HEK293 (cell line): ENCODE measurements around the gene DENND1A.
A peak's percentile ranks its signal among the peaks of the same experiment; 100 is the strongest.

ENCODE experiments used
- CTCF ChIA-PET: fragments of 350-600 bp; formaldehyde crosslinking; extraction: SDS; loops from one replicate; lab custom pipeline; 2021; ENCODE audit warnings: antibody characterized with exemption; lab: Yijun Ruan, JAX
- POLR2A ChIA-PET: fragments of 300-600 bp; formaldehyde crosslinking; extraction: SDS; loops from one replicate; lab custom pipeline; 2020; ENCODE audit warnings: antibody characterized with exemption, inconsistent platforms; lab: Yijun Ruan, JAX
- H3K27ac ChIP-seq: fragments of 200-500 bp; sonication (Bioruptor generic); 2 replicates; pipeline ENCODE4 v1.5.1; 2014; ENCODE audit warnings: low read depth, low read length, control low read depth, inconsistent platforms; ENCODE audit errors: extremely low read depth
- H3K36me3 ChIP-seq, 2 experiments: fragments of 200-500 bp in 1 of 2; sonication (Bioruptor generic) in 1 of 2; 1 replicate in 1 of 2; 2 replicates in 1 of 2; pipeline ENCODE4 v1.5.1; 2014 to 2017; ENCODE audit warnings: inconsistent platforms in 2 of 2, low read length in 2 of 2; ENCODE audit not compliant: control insufficient read depth in 2 of 2, insufficient read depth in 1 of 2
- H3K4me1 ChIP-seq: fragments of 200-500 bp; sonication (Bioruptor generic); 2 replicates; pipeline ENCODE4 v1.5.1; 2014; ENCODE audit warnings: mild to moderate bottlenecking, low read length, inconsistent platforms; ENCODE audit not compliant: control insufficient read depth, insufficient read depth
- H3K4me3 ChIP-seq: 2 replicates; pipeline ENCODE4 v1.5.1; 2011; ENCODE audit warnings: low read depth, mild to moderate bottlenecking, control low read depth, low read length, moderate library complexity
- H3K9me3 ChIP-seq: fragments of 200-500 bp; sonication (Bioruptor generic); 2 replicates; pipeline ENCODE4 v1.5.1; 2014; ENCODE audit warnings: low read depth, low read length, inconsistent platforms; ENCODE audit not compliant: control insufficient read depth, insufficient read depth
- GLIS1 ChIP-seq: fragments of 450-650 bp; formaldehyde crosslinking; IDR thresholded peaks from 2 replicates; pipeline ENCODE4 v1.5.1; 2016; ENCODE audit warnings: missing biosample characterization, missing genetic modification characterization
- INSM2 ChIP-seq: fragments of 450-650 bp; formaldehyde crosslinking; IDR thresholded peaks from 2 replicates; pipeline ENCODE4 v1.5.1; 2016; ENCODE audit warnings: missing biosample characterization, missing genetic modification characterization
- PRDM1 ChIP-seq: fragments of 450-650 bp; formaldehyde crosslinking; IDR thresholded peaks from 2 replicates; pipeline ENCODE4; 2016; ENCODE audit warnings: missing biosample characterization, missing genetic modification characterization
- RBAK ChIP-seq: fragments of 450-650 bp; formaldehyde crosslinking; IDR thresholded peaks from 2 replicates; pipeline ENCODE4 v1.5.1; 2016; ENCODE audit warnings: missing biosample characterization, missing genetic modification characterization
- REST ChIP-seq: fragments of 450-650 bp; formaldehyde crosslinking; IDR thresholded peaks from 2 replicates; pipeline ENCODE4 v1.5.1; 2016; ENCODE audit warnings: missing biosample characterization, missing genetic modification characterization
- SP2 ChIP-seq: fragments of 450-650 bp; formaldehyde crosslinking; IDR thresholded peaks from 2 replicates; pipeline ENCODE4 v1.5.1; 2016; ENCODE audit warnings: missing biosample characterization, missing genetic modification characterization
- ZBTB7A ChIP-seq: fragments of 450-650 bp; formaldehyde crosslinking; IDR thresholded peaks from 2 replicates; pipeline ENCODE4 v1.5.1; 2016; ENCODE audit warnings: low read depth, missing biosample characterization, missing genetic modification characterization
- ZFHX2 ChIP-seq: fragments of 450-650 bp; formaldehyde crosslinking; conservative IDR thresholded peaks from 2 replicates; pipeline ENCODE4 v1.5.1; 2016; ENCODE audit warnings: missing biosample characterization, missing genetic modification characterization
- ZNF10 ChIP-seq: fragments of 450-650 bp; formaldehyde crosslinking; IDR thresholded peaks from 2 replicates; pipeline ENCODE4 v1.5.1; 2017; ENCODE audit warnings: missing biosample characterization, missing genetic modification characterization
- ZNF140 ChIP-seq: fragments of 450-650 bp; formaldehyde crosslinking; IDR thresholded peaks from 2 replicates; pipeline ENCODE4 v1.5.1; 2016; ENCODE audit warnings: missing biosample characterization, missing genetic modification characterization
- ZNF184 ChIP-seq: fragments of 450-650 bp; IDR thresholded peaks from 2 replicates; pipeline ENCODE4 v1.5.1; 2018; ENCODE audit warnings: missing biosample characterization, mild to moderate bottlenecking, missing genetic modification characterization
- ZNF221 ChIP-seq: fragments of 450-650 bp; formaldehyde crosslinking; IDR thresholded peaks from 2 replicates; pipeline ENCODE4 v1.5.1; 2017; ENCODE audit warnings: missing biosample characterization, missing genetic modification characterization, borderline replicate concordance
- ZNF24 ChIP-seq: fragments of 450-650 bp; formaldehyde crosslinking; IDR thresholded peaks from 2 replicates; pipeline ENCODE4 v1.5.1; 2016; ENCODE audit warnings: missing biosample characterization, missing genetic modification characterization
- ZNF280D ChIP-seq: fragments of 450-650 bp; formaldehyde crosslinking; IDR thresholded peaks from 2 replicates; pipeline ENCODE4 v1.5.1; 2016; ENCODE audit warnings: missing biosample characterization, missing genetic modification characterization
- ZNF596 ChIP-seq: fragments of 450-650 bp; IDR thresholded peaks from 2 replicates; pipeline ENCODE4 v1.5.0; 2018; ENCODE audit warnings: missing biosample characterization, mild to moderate bottlenecking, missing genetic modification characterization, moderate library complexity
- ZNF639 ChIP-seq: fragments of 450-650 bp; formaldehyde crosslinking; IDR thresholded peaks from 2 replicates; pipeline ENCODE4 v1.5.1; 2016; ENCODE audit warnings: missing biosample characterization, missing genetic modification characterization
- ZNF747 ChIP-seq: fragments of 450-650 bp; formaldehyde crosslinking; IDR thresholded peaks from 2 replicates; pipeline ENCODE4 v1.5.1; 2016; ENCODE audit warnings: missing biosample characterization, missing genetic modification characterization
- ZXDB ChIP-seq: fragments of 450-650 bp; formaldehyde crosslinking; IDR thresholded peaks from 2 replicates; pipeline ENCODE4 v1.5.1; 2016; ENCODE audit warnings: missing biosample characterization, missing genetic modification characterization

DENND1A gene

GRCh38 chr9:123832858-123833650 lies 96.9 kb downstream of the DENND1A start (continued):
- TF ChIP-seq ZNF596 = no peak
- TF ChIP-seq ZNF140 (tag by site-specific recombination) = no peak
- no peak for TF ChIP-seq ZNF24 (tag by site-specific recombination)
- no peak for TF ChIP-seq ZNF221 (tag by site-specific recombination)
- TF ChIP-seq ZNF10 (tag by site-specific recombination) = no peak
- TF ChIP-seq PRDM1 (tag by site-specific recombination) = no peak
- TF ChIP-seq REST (tag by site-specific recombination) = no peak
- no peak for TF ChIP-seq ZNF747 (tag by site-specific recombination)

GRCh38 chr9:123832176-123832575 lies 97.8 kb downstream of the DENND1A start:
- ChIA-PET POLR2A (interaction anchor here (0.5 kb wide), 1 partner anchor 17 kb away, joined by 4 read pairs; no protein-coding TSS in a partner anchor), CTCF (interaction anchor here (0.7 kb wide), 1 partner anchor 1023 kb away, joined by 3 read pairs; no protein-coding TSS in a partner anchor)
- Histone ChIP-seq H3K9me3 (no peaks in the 10 kb centered on the region), H3K4me3 (no peak overlapping the region), H3K27ac (no peak overlapping the region), H3K4me1 (no peaks in the 10 kb centered on the region), H3K36me3 (no peaks in the 10 kb centered on the region)
- no peak for TF ChIP-seq ZBTB7A (tag by site-specific recombination)
- TF ChIP-seq ZNF184 (tag by site-specific recombination) = peak; percentile 97
- TF ChIP-seq SP2 (tag by site-specific recombination) = no peak
- no peak for TF ChIP-seq RBAK (tag by site-specific recombination)
- TF ChIP-seq ZNF140 (tag by site-specific recombination) = no peak
- TF ChIP-seq ZNF639 (tag by site-specific recombination) = no peak

GRCh38 chr9:123828449-123828848 lies 101.5 kb downstream of the DENND1A start:
- ChIA-PET CTCF (interaction anchor here (0.6 to 1.3 kb wide), 2 partner anchors 14 to 210 kb away, joined by 3 read pairs; no protein-coding TSS in a partner anchor), POLR2A (no interaction called here)
- H3K9me3 ChIP-seq = no peaks in the 10 kb centered on the region
- H3K27ac ChIP-seq = no peak overlapping the region
- no peak overlapping the region for H3K4me3 ChIP-seq
- no peaks in the 10 kb centered on the region for H3K4me1 ChIP-seq
- no peaks in the 10 kb centered on the region for H3K36me3 ChIP-seq
- TF ChIP-seq INSM2 = no peak
- 0 out of 2 replicates have a peak, but pooled peaks have one; percentile 18 for TF ChIP-seq ZXDB (tag by site-specific recombination)
- no peak for TF ChIP-seq REST (tag by site-specific recombination)
- TF ChIP-seq GLIS1 (tag by site-specific recombination) = no peak
- TF ChIP-seq ZFHX2 = no peak
- peak; percentile 72; the same call in 1 of the 2 replicates for TF ChIP-seq ZNF280D (tag by site-specific recombination)
